GM12891 (cell line): ENCODE data around the gene NUDT14.

Experiments
- DNase-seq: peaks from one replicate; pipeline ENCODE4 v3.0.0; 2011; ENCODE audit warnings: low spot score; ENCODE audit not compliant: insufficient read length
- FAIRE-seq: peaks from 2 replicates; lab custom pipeline; 2011; peaks lifted over from hg19 to GRCh38; lab: Jason Lieb, UNC
- PAX5 ChIP-seq: IDR thresholded peaks from 2 replicates; pipeline ENCODE4 v1.6.1; 2011; ENCODE audit warnings: low read length, moderate library complexity, mild to moderate bottlenecking; ENCODE audit not compliant: insufficient read depth, severe bottlenecking
- POLR2A ChIP-seq: IDR thresholded peaks from 2 replicates; pipeline ENCODE4 v1.6.1; 2011; ENCODE audit warnings: low read depth, low read length, control low read depth
- POLR2AphosphoS5 ChIP-seq: IDR thresholded peaks from 2 replicates; pipeline ENCODE4 v1.6.1; 2011; ENCODE audit warnings: low read depth, low read length, control low read depth
- POU2F2 ChIP-seq: IDR thresholded peaks from 2 replicates; pipeline ENCODE4 v1.6.1; 2011; ENCODE audit warnings: low read depth, mild to moderate bottlenecking, control low read depth, low read length, moderate library complexity
- SPI1 ChIP-seq: IDR thresholded peaks from 2 replicates; pipeline ENCODE4 v1.6.1; 2011; ENCODE audit warnings: low read depth, low read length, control low read depth
- TAF1 ChIP-seq: IDR thresholded peaks from 2 replicates; pipeline ENCODE4 v1.6.1; 2011; ENCODE audit warnings: low read depth, low read length, control low read depth

The NUDT14 gene

GRCh38 chr14:105138551-105139111, 42.5 kb downstream of the NUDT14 start:
- no peak for FAIRE-seq
- DNase-seq: no peak
- TF ChIP-seq SPI1: no peak
- no peak for TF ChIP-seq POLR2AphosphoS5
- TF ChIP-seq POU2F2: no peak
- TF ChIP-seq TAF1: no peak
- TF ChIP-seq PAX5: no peak
- TF ChIP-seq POLR2A: no peak

GRCh38 chr14:105138021-105138541, 43.0 kb downstream of the NUDT14 start:
- no peak for DNase-seq
- TF ChIP-seq POLR2AphosphoS5 (no peak), POLR2A (no peak), PAX5 (no peak), TAF1 (no peak), POU2F2 (no peak), SPI1 (no peak)

GRCh38 chr14:105137481-105138020, 43.6 kb downstream of the NUDT14 start:
- DNase-seq: no peak
- TF ChIP-seq SPI1 (no peak), POU2F2 (no peak), POLR2AphosphoS5 (no peak), PAX5 (no peak), POLR2A (no peak), TAF1 (no peak)
- no peak for FAIRE-seq

More at GRCh38 chr14:105138021-105138541, 43.0 kb downstream of the NUDT14 start:
- no peak for FAIRE-seq

GRCh38 chr14:105136401-105137322, 44.5 kb downstream of the NUDT14 start:
- FAIRE-seq (no peak), DNase-seq (no peak)
- no peak for TF ChIP-seq POU2F2
- TF ChIP-seq PAX5: no peak
- no peak for TF ChIP-seq POLR2A
- no peak for TF ChIP-seq TAF1
- TF ChIP-seq SPI1: no peak
- TF ChIP-seq POLR2AphosphoS5: no peak

GRCh38 chr14:105135700-105136395, 45.3 kb downstream of the NUDT14 start:
- no peak for DNase-seq
- no peak for FAIRE-seq
- TF ChIP-seq POLR2AphosphoS5 (no peak), POU2F2 (no peak), TAF1 (no peak), POLR2A (no peak), PAX5 (no peak)

GRCh38 chr14:105132921-105133654, 48.0 kb downstream of the NUDT14 start:
- FAIRE-seq (no peak), DNase-seq (no peak)
- TF ChIP-seq POLR2A: no peak
- TF ChIP-seq SPI1: no peak
- no peak for TF ChIP-seq PAX5
- TF ChIP-seq POU2F2: no peak
- no peak for TF ChIP-seq POLR2AphosphoS5
- TF ChIP-seq TAF1: no peak

- DNase-seq (no peak), FAIRE-seq (no peak)
- TF ChIP-seq POU2F2 (no peak), PAX5 (no peak)
Observed at GRCh38 chr14:105131241-105131640, 49.9 kb downstream of the NUDT14 start.

GRCh38 chr14:105128059-105128458, 53.1 kb downstream of the NUDT14 start:
- FAIRE-seq (no peak), DNase-seq (no peak)
- TF ChIP-seq SPI1: no peak
- no peak for TF ChIP-seq PAX5
- TF ChIP-seq POU2F2: no peak
- TF ChIP-seq POLR2A: no peak
- no peak for TF ChIP-seq POLR2AphosphoS5
